Measurements from ENCODE around the gene SGCD.

The SGCD gene

DNA sequence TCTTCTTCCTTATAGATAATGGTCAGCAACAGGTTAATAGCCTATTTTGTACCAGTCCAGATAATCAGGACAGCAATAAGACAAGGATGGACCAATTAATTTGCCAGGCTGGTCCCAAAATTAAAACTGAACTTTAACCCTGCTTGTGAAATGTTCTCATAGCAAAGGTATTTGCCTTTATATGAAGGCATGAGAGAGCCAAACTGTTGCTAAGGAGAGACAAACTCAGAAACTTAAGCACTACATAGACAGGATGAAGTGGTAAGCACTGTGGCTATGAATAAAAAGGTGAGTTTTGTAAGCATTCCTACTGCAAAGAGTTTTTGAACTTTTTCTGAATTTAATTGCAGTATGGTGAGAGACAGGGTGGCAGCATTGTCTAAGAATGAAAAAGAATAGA lies 348.4 kb downstream of the SGCD start:
- no peak overlapping the region for H3K4ac ChIP-seq (ENCODE audit: low read depth in 1 of 2, low read length in 2 of 2)
- H3K27ac ChIP-seq (ENCODE audit: low read length, poor library complexity, severe bottlenecking): no peak overlapping the region
- no peak overlapping the region for H2BK15ac ChIP-seq (ENCODE audit: low read depth, poor library complexity, severe bottlenecking)
- no peak overlapping the region for H4K8ac ChIP-seq (ENCODE audit: low read length)
- no peaks in the 10 kb centered on the region for H3K4me1 ChIP-seq (ENCODE audit: control insufficient read depth, insufficient read depth, low read depth, low read length)
- no peak overlapping the region for H3K9ac ChIP-seq (ENCODE audit: low read length)
- no peak overlapping the region for H4K91ac ChIP-seq (ENCODE audit: low read length)
- H3K18ac ChIP-seq (ENCODE audit: low read depth in 1 of 2, low read length in 2 of 2): no peak overlapping the region
- H3K4me3 ChIP-seq (ENCODE audit: insufficient read depth in 1 of 2, low read depth in 1 of 2, low read length in 2 of 2): no peak overlapping the region
- H2AFZ ChIP-seq (ENCODE audit: low read depth, low read length): no peak overlapping the region
- no peaks in the 10 kb centered on the region for H3K36me3 ChIP-seq (ENCODE audit: control insufficient read depth in 1 of 2, insufficient read depth in 2 of 2, low read depth in 1 of 2, low read length in 2 of 2)
- DNase-seq: no peak
- H2AK5ac ChIP-seq (ENCODE audit: low read length, severe bottlenecking): no peak overlapping the region
- no peak overlapping the region for H3K14ac ChIP-seq (ENCODE audit: low read length in 2 of 2)
- H2BK120ac ChIP-seq (ENCODE audit: low read depth, low read length): no peak overlapping the region
- H3K23ac ChIP-seq (ENCODE audit: low read length in 2 of 2): no peak overlapping the region
- no peak overlapping the region for H3K4me2 ChIP-seq (ENCODE audit: low read length, poor library complexity, severe bottlenecking)
- no peak overlapping the region for H2BK5ac ChIP-seq (ENCODE audit: low read depth, low read length, poor library complexity, severe bottlenecking)
- no peak overlapping the region for H2BK12ac ChIP-seq (ENCODE audit: low read length in 2 of 2)
- H3K79me1 ChIP-seq (replicated peaks; ENCODE audit: low read length, poor library complexity, severe bottlenecking): no peaks in the 10 kb centered on the region
- no peaks in the 10 kb centered on the region for H3K9me3 ChIP-seq (ENCODE audit: control insufficient read depth, low read length)
- no peaks in the 10 kb centered on the region for H3K27me3 ChIP-seq (ENCODE audit: control insufficient read depth in 1 of 2, insufficient read depth in 1 of 2, low read length in 2 of 2)

DNA sequence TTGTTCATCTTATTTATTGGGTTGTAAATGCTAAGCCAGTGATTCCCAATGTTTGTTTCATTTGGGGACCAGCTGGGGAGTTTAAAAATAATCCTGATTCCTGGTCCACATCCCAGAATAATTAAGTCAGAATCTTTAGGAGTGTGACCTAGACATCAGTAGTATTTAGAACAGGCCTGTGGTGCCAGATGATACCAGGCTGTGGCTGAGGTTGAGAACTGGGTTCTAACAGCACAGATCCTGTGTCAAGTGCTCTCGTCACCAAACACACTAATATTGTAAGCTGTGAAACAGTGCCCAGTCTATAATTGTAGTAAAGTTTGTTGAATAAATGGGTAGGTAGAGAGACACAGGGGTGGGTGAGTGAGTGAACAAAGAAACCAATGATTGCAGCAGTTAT lies 351.0 kb downstream of the SGCD start:
- no peak overlapping the region for H3K23ac ChIP-seq (ENCODE audit: low read length in 2 of 2)
- no peak overlapping the region for H3K27ac ChIP-seq (ENCODE audit: low read length, poor library complexity, severe bottlenecking)
- no peak overlapping the region for H2BK5ac ChIP-seq (ENCODE audit: low read depth, low read length, poor library complexity, severe bottlenecking)
- H3K27me3 ChIP-seq (ENCODE audit: control insufficient read depth in 1 of 2, insufficient read depth in 1 of 2, low read length in 2 of 2): no peaks in the 10 kb centered on the region
- H4K91ac ChIP-seq (ENCODE audit: low read length): no peak overlapping the region
- H3K4me3 ChIP-seq (ENCODE audit: insufficient read depth in 1 of 2, low read depth in 1 of 2, low read length in 2 of 2): no peak overlapping the region
- H3K9me3 ChIP-seq (ENCODE audit: control insufficient read depth, low read length): no peaks in the 10 kb centered on the region
- DNase-seq: no peak
- no peak overlapping the region for H2BK120ac ChIP-seq (ENCODE audit: low read depth, low read length)
- no peak overlapping the region for H3K4me2 ChIP-seq (ENCODE audit: low read length, poor library complexity, severe bottlenecking)
- WGBS: no CpG with 5 or more reads among the region's 1 CpG
- H3K9ac ChIP-seq (ENCODE audit: low read length): no peak overlapping the region
- no peaks in the 10 kb centered on the region for H3K36me3 ChIP-seq (ENCODE audit: control insufficient read depth in 1 of 2, insufficient read depth in 2 of 2, low read depth in 1 of 2, low read length in 2 of 2)
- no peak overlapping the region for H2BK12ac ChIP-seq (ENCODE audit: low read length in 2 of 2)
- H2AK5ac ChIP-seq (ENCODE audit: low read length, severe bottlenecking): no peak overlapping the region
- no peak overlapping the region for H2BK15ac ChIP-seq (ENCODE audit: low read depth, poor library complexity, severe bottlenecking)
- H3K14ac ChIP-seq (ENCODE audit: low read length in 2 of 2): no peak overlapping the region
- H2AFZ ChIP-seq (ENCODE audit: low read depth, low read length): no peak overlapping the region
- H3K4me1 ChIP-seq (ENCODE audit: control insufficient read depth, insufficient read depth, low read depth, low read length): no peaks in the 10 kb centered on the region
- H3K4ac ChIP-seq (ENCODE audit: low read depth in 1 of 2, low read length in 2 of 2): no peak overlapping the region
- no peak overlapping the region for H3K18ac ChIP-seq (ENCODE audit: low read depth in 1 of 2, low read length in 2 of 2)
- H3K79me1 ChIP-seq (replicated peaks; ENCODE audit: low read length, poor library complexity, severe bottlenecking): no peaks in the 10 kb centered on the region
- H4K8ac ChIP-seq (ENCODE audit: low read length): no peak overlapping the region

DNA sequence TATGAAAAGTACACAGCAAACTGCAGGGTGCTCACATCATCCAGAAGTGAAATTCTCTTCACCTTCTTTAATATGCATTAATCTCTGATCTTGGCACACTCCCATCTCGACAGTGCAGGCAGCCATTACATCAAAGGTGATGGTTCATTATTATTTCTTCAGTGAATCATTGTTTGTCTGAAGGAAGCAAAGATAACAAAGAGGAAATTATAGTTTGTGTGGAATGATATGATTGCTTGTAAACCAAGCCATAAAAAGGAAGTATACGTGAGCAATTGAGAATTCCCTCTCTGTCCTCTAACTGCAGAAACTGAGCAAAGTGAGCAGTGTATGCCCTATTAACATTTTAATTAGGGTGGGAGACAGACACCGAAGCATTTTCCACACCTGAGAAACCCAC lies 351.5 kb downstream of the SGCD start:
- H3K4ac ChIP-seq (ENCODE audit: low read depth in 1 of 2, low read length in 2 of 2): no peak overlapping the region
- H2AFZ ChIP-seq (ENCODE audit: low read depth, low read length): no peak overlapping the region
- H3K27ac ChIP-seq (ENCODE audit: low read length, poor library complexity, severe bottlenecking): no peak overlapping the region
- H4K8ac ChIP-seq (ENCODE audit: low read length): no peak overlapping the region
- no peaks in the 10 kb centered on the region for H3K4me1 ChIP-seq (ENCODE audit: control insufficient read depth, insufficient read depth, low read depth, low read length)
- no peak for DNase-seq
- no peaks in the 10 kb centered on the region for H3K9me3 ChIP-seq (ENCODE audit: control insufficient read depth, low read length)
- no peak overlapping the region for H3K9ac ChIP-seq (ENCODE audit: low read length)
- no peak overlapping the region for H2AK5ac ChIP-seq (ENCODE audit: low read length, severe bottlenecking)
- H2BK120ac ChIP-seq (ENCODE audit: low read depth, low read length): no peak overlapping the region
- no peak overlapping the region for H4K91ac ChIP-seq (ENCODE audit: low read length)
- H3K79me1 ChIP-seq (replicated peaks; ENCODE audit: low read length, poor library complexity, severe bottlenecking): no peaks in the 10 kb centered on the region
- no peak overlapping the region for H2BK12ac ChIP-seq (ENCODE audit: low read length in 2 of 2)
- no peak overlapping the region for H2BK5ac ChIP-seq (ENCODE audit: low read depth, low read length, poor library complexity, severe bottlenecking)
- no peak overlapping the region for H3K4me3 ChIP-seq (ENCODE audit: insufficient read depth in 1 of 2, low read depth in 1 of 2, low read length in 2 of 2)
- H3K14ac ChIP-seq (ENCODE audit: low read length in 2 of 2): no peak overlapping the region
- no peaks in the 10 kb centered on the region for H3K27me3 ChIP-seq (ENCODE audit: control insufficient read depth in 1 of 2, insufficient read depth in 1 of 2, low read length in 2 of 2)
- no peak overlapping the region for H3K4me2 ChIP-seq (ENCODE audit: low read length, poor library complexity, severe bottlenecking)
- no peak overlapping the region for H3K23ac ChIP-seq (ENCODE audit: low read length in 2 of 2)
- H3K36me3 ChIP-seq (ENCODE audit: control insufficient read depth in 1 of 2, insufficient read depth in 2 of 2, low read depth in 1 of 2, low read length in 2 of 2): no peaks in the 10 kb centered on the region
- no peak overlapping the region for H3K18ac ChIP-seq (ENCODE audit: low read depth in 1 of 2, low read length in 2 of 2)
- no peak overlapping the region for H2BK15ac ChIP-seq (ENCODE audit: low read depth, poor library complexity, severe bottlenecking)
- WGBS: 84% methylated on average over 2 of the region's 3 CpGs

DNA sequence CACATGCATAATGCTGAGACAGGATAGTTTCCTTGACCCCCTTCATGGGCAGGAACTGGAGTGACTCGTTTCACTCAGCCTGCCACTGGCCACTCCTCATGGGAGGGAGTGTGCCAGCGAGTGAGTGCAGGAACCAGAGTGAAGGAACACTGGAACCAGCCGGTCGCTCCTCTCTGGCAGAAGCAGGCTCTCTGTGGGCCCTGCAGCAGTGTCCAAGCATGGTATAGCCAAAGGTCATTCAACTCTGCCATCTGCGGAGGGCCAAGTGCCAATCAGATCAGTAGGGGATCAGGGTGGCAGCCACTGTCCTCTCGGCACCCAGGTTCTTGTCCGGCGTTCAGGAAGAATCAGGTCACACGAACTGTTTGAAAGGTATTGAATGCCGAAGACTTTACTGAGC lies 353.9 kb downstream of the SGCD start:
- H3K36me3 ChIP-seq (ENCODE audit: control insufficient read depth in 1 of 2, insufficient read depth in 2 of 2, low read depth in 1 of 2, low read length in 2 of 2): no peaks in the 10 kb centered on the region
- H3K14ac ChIP-seq (ENCODE audit: low read length in 2 of 2): no peak overlapping the region
- no peak overlapping the region for H2AK5ac ChIP-seq (ENCODE audit: low read length, severe bottlenecking)
- WGBS: 91% methylated on average over 10 of the region's 10 CpGs
- peaks cover 0 to 7% of the 10 kb centered on the region in 2 experiments for H3K27me3 ChIP-seq (ENCODE audit: control insufficient read depth in 1 of 2, insufficient read depth in 1 of 2, low read length in 2 of 2)
- no peak overlapping the region for H2AFZ ChIP-seq (ENCODE audit: low read depth, low read length)
- H3K9ac ChIP-seq (ENCODE audit: low read length): no peak overlapping the region
- no peak overlapping the region for H4K8ac ChIP-seq (ENCODE audit: low read length)
- DNase-seq: no peak
- H2BK15ac ChIP-seq (ENCODE audit: low read depth, poor library complexity, severe bottlenecking): no peak overlapping the region
- no peak overlapping the region for H3K27ac ChIP-seq (ENCODE audit: low read length, poor library complexity, severe bottlenecking)
- H4K91ac ChIP-seq (ENCODE audit: low read length): no peak overlapping the region
- H2BK5ac ChIP-seq (ENCODE audit: low read depth, low read length, poor library complexity, severe bottlenecking): no peak overlapping the region
- H2BK12ac ChIP-seq (ENCODE audit: low read length in 2 of 2): no peak overlapping the region
- H3K4me3 ChIP-seq (ENCODE audit: insufficient read depth in 1 of 2, low read depth in 1 of 2, low read length in 2 of 2): no peak overlapping the region
- H3K4me2 ChIP-seq (ENCODE audit: low read length, poor library complexity, severe bottlenecking): no peak overlapping the region
- H2BK120ac ChIP-seq (ENCODE audit: low read depth, low read length): no peak overlapping the region
- H3K79me1 ChIP-seq (replicated peaks; ENCODE audit: low read length, poor library complexity, severe bottlenecking): no peaks in the 10 kb centered on the region
- no peak overlapping the region for H3K23ac ChIP-seq (ENCODE audit: low read length in 2 of 2)
- no peaks in the 10 kb centered on the region for H3K4me1 ChIP-seq (ENCODE audit: control insufficient read depth, insufficient read depth, low read depth, low read length)
- H3K4ac ChIP-seq (ENCODE audit: low read depth in 1 of 2, low read length in 2 of 2): no peak overlapping the region
- H3K18ac ChIP-seq (ENCODE audit: low read depth in 1 of 2, low read length in 2 of 2): no peak overlapping the region
- no peaks in the 10 kb centered on the region for H3K9me3 ChIP-seq (ENCODE audit: control insufficient read depth, low read length)

All from mesenchymal stem cell (in vitro differentiated cells and primary cell).